Esophagus squamous epithelium (tissue), 5 donors: ENCODE data around the gene OR52I2. TPM values are rescaled to one million over a fixed set of nuclear protein-coding genes. Genes with fewer than 3 reads are reported as not detected.

Experiments
- DNase-seq: peaks from one replicate; lab custom pipeline; 2025; lab: John Stamatoyannopoulos, UW
- H3K27ac ChIP-seq, 4 donors: fragments of 200-600 bp; sonication (generic); one replicate each; pipeline ENCODE4 v1.5.1; 2016 to 2019; ENCODE audit warnings: mild to moderate bottlenecking in 1 of 4
- H3K27me3 ChIP-seq, 4 donors: fragments of 200-600 bp; sonication (generic); 1 replicate in 3 of 4; 2 replicates in 1 of 4; pipeline versions ENCODE4 v1.5.1 to v1.6.0; 2017 to 2021; ENCODE audit warnings: antibody characterized with exemption in 1 of 4
- H3K36me3 ChIP-seq, 3 donors: fragments of 200-600 bp; sonication (generic); one replicate each; pipeline ENCODE4 v1.5.1; 2016 to 2019
- H3K4me1 ChIP-seq, 3 donors: fragments of 200-600 bp; sonication (generic); one replicate each; pipeline ENCODE4 v1.5.1; 2017 to 2019
- H3K4me3 ChIP-seq, 4 donors: fragments of 200-600 bp; sonication (generic); 1 replicate in 3 of 4; 2 replicates in 1 of 4; pipeline ENCODE4 v1.5.1; 2016 to 2019; ENCODE audit warnings: mild to moderate bottlenecking in 2 of 4, moderate library complexity in 1 of 4
- H3K9me3 ChIP-seq, 3 donors: fragments of 200-600 bp; sonication (generic); one replicate each; pipeline ENCODE4 v1.5.1; 2016 to 2019
- CTCF ChIP-seq, 6 experiments: fragments of 450-650 bp in 4 of 6; fragments of 200-600 bp in 2 of 6; sonication (generic) in 2 of 6; IDR thresholded peaks; one replicate each; pipeline ENCODE4 v1.5.1; 2016 to 2019; ENCODE audit warnings: antibody characterized with exemption in 6 of 6, mild to moderate bottlenecking in 4 of 6, moderate library complexity in 4 of 6
- POLR2A ChIP-seq, 4 donors: fragments of 450-650 bp; IDR thresholded peaks; one replicate each; pipeline ENCODE4 v1.6.1; 2017; ENCODE audit warnings: antibody characterized with exemption in 4 of 4, mild to moderate bottlenecking in 4 of 4, moderate library complexity in 3 of 4
- WGBS, 2 donors: methylation state at CpG; one replicate each; pipeline ENCODE4 v1.1.5; 2018; 5-methylcytosine and 5-hydroxymethylcytosine counted together
- intact Hi-C: fragments of 100-400 bp; cut with DNase I; formaldehyde crosslinking; loops from one replicate; pipeline ENCODE4 v1.15.0; 2022
- total RNA-seq, 4 donors: library from RNA; depleted of rRNA; stranded (reverse); fragments of >200 nt; gene quantifications; one replicate each; pipeline ENCODE4 v1.1.0, GENCODE V29; 2016
- donor health status: DM: yes; HTN: yes; CAD: no.

OR52I2 gene
- total RNA-seq, 4 donors from 2014 or later: not detected

GRCh38 chr11:4580124-4580523, 1.4 kb upstream of the OR52I2 start:
- H3K4me1 ChIP-seq: no peaks in the 10 kb centered on the region
- H3K4me3 ChIP-seq: no peak overlapping the region
- WGBS, 2 donors: 80 to 93% methylated on average over 1 of the region's 1 CpG
- no peak for DNase-seq
- no peak overlapping the region for H3K27ac ChIP-seq
- no peaks in the 10 kb centered on the region for H3K36me3 ChIP-seq
- H3K9me3 ChIP-seq: no peaks in the 10 kb centered on the region
- TF ChIP-seq POLR2A (IDR thresholded peaks at IDR 0.05) (no peak), CTCF (IDR thresholded peaks at IDR 0.05) (no peak)
- intact Hi-C loops: no loop called here
- H3K27me3 ChIP-seq: peaks cover 0 to 13% (median 0%) of the 10 kb centered on the region in 4 donors

GRCh38 chr11:4589017-4589416, 7.5 kb downstream of the OR52I2 start:
- Histone ChIP-seq H3K27me3 (peaks cover 0 to 21% (median 0%) of the 10 kb centered on the region in 4 donors), H3K27ac (no peak overlapping the region), H3K36me3 (no peaks in the 10 kb centered on the region), H3K4me1 (no peaks in the 10 kb centered on the region), H3K9me3 (no peaks in the 10 kb centered on the region), H3K4me3 (no peak overlapping the region)
- DNase-seq: no peak
- intact Hi-C loops: no loop called here
- no peak for TF ChIP-seq POLR2A (IDR thresholded peaks at IDR 0.05)
- no peak for TF ChIP-seq CTCF (IDR thresholded peaks at IDR 0.05)
- 40 to 52% methylated on average over 3 of the region's 3 CpGs for WGBS, 2 donors

GRCh38 chr11:4593739-4594138, 12.2 kb downstream of the OR52I2 start, which contains the start of gene OR52I1:
TSS of gene OR52I1 (plus strand) at chr11:4594039. CDS start at chr11:4594039, 0 bp downstream.
- TF ChIP-seq POLR2A (IDR thresholded peaks at IDR 0.05): no peak
- TF ChIP-seq CTCF (IDR thresholded peaks at IDR 0.05): no peak
- intact Hi-C loops: no loop called here
- Histone ChIP-seq H3K4me3 (no peak within 1 kb of the TSS), H3K4me1 (no peaks in the 10 kb centered on the region), H3K36me3 (peaks cover 0 to 33% (median 0%) of the 10 kb centered on the region in 3 donors), H3K27me3 (no peaks in the 10 kb centered on the region), H3K9me3 (no peaks in the 10 kb centered on the region), H3K27ac (no peak within 1 kb of the TSS)
- DNase-seq: no peak
- 81 to 83% methylated on average over 1 of the region's 1 CpG for WGBS, 2 donors

GRCh38 chr11:4605057-4605456, 23.5 kb downstream of the OR52I2 start:
- Histone ChIP-seq H3K4me1 (peaks cover 0 to 24% (median 10%) of the 10 kb centered on the region in 3 donors), H3K9me3 (no peaks in the 10 kb centered on the region), H3K4me3 (no peak overlapping the region), H3K36me3 (peaks cover 4 to 52% (median 13%) of the 10 kb centered on the region in 3 donors), H3K27ac (no peak overlapping the region), H3K27me3 (no peaks in the 10 kb centered on the region)
- DNase-seq: no peak
- 92% methylated on average over 2 of the region's 4 CpGs; no CpG with 5 or more reads in 1 of the 2 donors for WGBS, 2 donors
- TF ChIP-seq CTCF (IDR thresholded peaks at IDR 0.05): no peak
- TF ChIP-seq POLR2A (IDR thresholded peaks at IDR 0.05): no peak
- intact Hi-C loops: no loop called here

GRCh38 chr11:4606231-4607015, 24.9 kb downstream of the OR52I2 start:
- Histone ChIP-seq H3K36me3 (peaks cover 0 to 38% (median 7%) of the 10 kb centered on the region in 3 donors), H3K9me3 (no peaks in the 10 kb centered on the region), H3K4me1 (peaks cover 0 to 30% (median 10%) of the 10 kb centered on the region in 3 donors), H3K4me3 (peak overlapping the region in 3 of 4 donors; percentile 60 to 85 (median 74)), H3K27ac (peak overlapping the region in 2 of 4 donors; percentile 34 to 91), H3K27me3 (no peaks in the 10 kb centered on the region)
- DNase-seq: no peak
- intact Hi-C loops: no loop called here
- TF ChIP-seq POLR2A (IDR thresholded peaks at IDR 0.05): no peak
- TF ChIP-seq CTCF (IDR thresholded peaks at IDR 0.05): no peak
- 36 to 67% methylated on average over 1 of the region's 1 CpG for WGBS, 2 donors
